Stimulated activated naive CD8-positive, alpha-beta T cell treated with anti-CD3 and anti-CD28 coated beads, Interleukin-15, amount 100 ng/mL, for 72 hours (primary cell): ENCODE measurements around the gene GAS2L2.
A peak's percentile ranks its signal among the peaks of the same experiment; 100 is the strongest.

ENCODE experiments used
- ATAC-seq: fragments of 150-1000 bp; cut with Tn5 transposase; 2 replicates; pipeline ENCODE4 v1.10.0; 2021; ENCODE audit warnings: mild to moderate bottlenecking, moderate library complexity
- DNase-seq, 2 donors: peaks; one replicate each; pipeline ENCODE4 v3.0.0; 2021 to 2022
- H3K27ac Mint-ChIP-seq, 2 donors: one replicate each; pipeline ENCODE4 v1.8.0; 2022; ENCODE audit warnings: mild to moderate bottlenecking in 2 of 2, mixed read lengths in 2 of 2, moderate library complexity in 2 of 2
- H3K27me3 Mint-ChIP-seq: one replicate; pipeline ENCODE4 v1.8.0; 2022; ENCODE audit warnings: mixed read lengths
- H3K4me1 Mint-ChIP-seq: one replicate; pipeline ENCODE4 v1.8.0; 2022; ENCODE audit warnings: mild to moderate bottlenecking, mixed read lengths
- H3K4me3 Mint-ChIP-seq, 2 donors: one replicate each; pipeline ENCODE4 v1.8.0; 2022; ENCODE audit warnings: mild to moderate bottlenecking in 2 of 2, mixed read lengths in 2 of 2, moderate library complexity in 1 of 2
- H3K9me3 Mint-ChIP-seq, 2 donors: one replicate each; pipeline ENCODE4 v1.8.0; 2022; ENCODE audit warnings: mixed read lengths in 2 of 2

GAS2L2 gene

GRCh38 chr17:35752945-35753764 is at the start of gene GAS2L2:
GAS2L2 (minus strand) TSS chr17:35753239; CDS start chr17:35752850, 389 bp downstream.
- Mint-ChIP-seq H3K27ac (peak within 1 kb of the TSS in 1 of 2 donors; percentile 39), H3K27me3 (peaks cover 53% of the 10 kb centered on the region), H3K9me3 (no peaks in the 10 kb centered on the region), H3K4me3 (no peak within 1 kb of the TSS), H3K4me1 (peaks cover 32% of the 10 kb centered on the region)
- DNase-seq (no peak), ATAC-seq (no peak)

- peak overlapping the region; percentile 21 to 45 for H3K4me3 Mint-ChIP-seq
- peak; percentile 21 for ATAC-seq
- H3K27ac Mint-ChIP-seq: peak overlapping the region; percentile 89
- peaks cover 20% of the 10 kb centered on the region for H3K27me3 Mint-ChIP-seq
- DNase-seq: peak; percentile 21 to 29
- H3K4me1 Mint-ChIP-seq: peaks cover 41% of the 10 kb centered on the region
- no peaks in the 10 kb centered on the region for H3K9me3 Mint-ChIP-seq
These were observed 48.7 kb upstream of the GAS2L2 start for GRCh38 chr17:35801583-35802224.

DNA sequence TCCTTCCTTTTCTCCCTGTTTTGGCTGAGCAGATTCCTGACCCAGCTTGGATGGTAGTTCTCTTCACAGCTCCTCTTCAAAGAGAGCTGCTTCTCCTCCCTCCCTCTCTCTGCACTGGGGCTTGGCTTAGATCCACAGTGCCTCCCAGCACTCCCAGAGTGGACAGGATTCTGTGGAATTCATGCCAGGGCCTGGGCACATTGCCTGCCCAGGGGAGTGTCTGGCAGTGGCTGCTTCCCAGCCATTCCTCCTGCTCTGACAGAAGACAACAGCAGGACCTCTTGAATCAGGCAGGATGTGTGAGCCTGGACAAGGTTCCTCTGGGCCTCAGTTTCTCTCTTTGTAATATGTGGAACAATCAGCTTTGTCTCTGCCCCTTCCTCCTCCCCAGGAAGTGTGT is 46.9 kb upstream of the GAS2L2 start:
- H3K4me3 Mint-ChIP-seq: no peak overlapping the region
- no peak for DNase-seq

DNA sequence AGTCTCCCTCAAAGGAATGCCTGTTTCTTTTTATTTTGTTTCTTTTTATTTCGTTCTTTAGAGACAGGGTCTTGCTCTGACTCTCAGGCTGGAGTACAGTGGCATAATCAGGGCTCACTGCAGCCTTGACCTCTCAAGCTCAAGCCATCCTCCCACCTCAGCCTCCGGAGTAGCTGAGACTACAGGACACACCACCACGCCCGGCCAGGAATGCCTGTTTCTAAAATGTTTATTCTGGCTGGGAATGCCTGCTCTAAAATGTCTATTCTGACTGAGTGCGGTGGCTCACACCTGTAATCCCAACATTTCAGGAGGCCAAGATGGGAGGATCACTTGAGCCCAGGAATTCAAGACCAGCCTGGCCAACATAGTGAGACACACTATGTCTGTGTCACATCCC is 44.9 kb upstream of the GAS2L2 start:
- DNase-seq: no peak
- H3K27me3 Mint-ChIP-seq: peaks cover 54% of the 10 kb centered on the region
- H3K4me1 Mint-ChIP-seq: peaks cover 47% of the 10 kb centered on the region
- no peaks in the 10 kb centered on the region for H3K9me3 Mint-ChIP-seq
- H3K4me3 Mint-ChIP-seq: no peak overlapping the region
- no peak for ATAC-seq
- no peak overlapping the region for H3K27ac Mint-ChIP-seq

More for the DNA sequence above, 46.9 kb upstream of the GAS2L2 start:
- ATAC-seq: no peak
- H3K27me3 Mint-ChIP-seq: peaks cover 37% of the 10 kb centered on the region
- peaks cover 47% of the 10 kb centered on the region for H3K4me1 Mint-ChIP-seq
- no peaks in the 10 kb centered on the region for H3K9me3 Mint-ChIP-seq
- H3K27ac Mint-ChIP-seq: no peak overlapping the region

DNA sequence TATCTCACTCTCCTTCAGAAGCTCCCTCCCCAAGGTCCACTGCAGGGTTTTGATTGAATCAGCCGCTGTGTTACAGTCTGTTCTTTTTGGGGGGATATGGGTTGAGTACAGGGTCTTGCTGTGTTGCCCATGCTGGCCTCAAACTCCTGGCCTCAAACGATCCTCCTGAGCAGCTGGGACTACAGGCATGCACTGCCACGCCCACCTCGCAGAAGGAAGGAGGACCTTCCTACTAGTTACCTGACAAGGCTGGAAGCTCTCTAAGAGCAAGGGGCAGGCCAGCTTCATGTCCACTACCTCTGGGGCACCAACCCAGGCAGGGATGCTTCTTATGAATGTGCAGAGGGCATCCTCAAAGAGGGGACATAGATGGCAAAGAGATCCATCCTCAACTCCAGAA is 44.3 kb upstream of the GAS2L2 start:
- peaks cover 42% of the 10 kb centered on the region for H3K4me1 Mint-ChIP-seq
- no peak for DNase-seq
- H3K27ac Mint-ChIP-seq: no peak overlapping the region
- no peak for ATAC-seq
- H3K9me3 Mint-ChIP-seq: no peaks in the 10 kb centered on the region
- H3K27me3 Mint-ChIP-seq: peaks cover 56% of the 10 kb centered on the region
- H3K4me3 Mint-ChIP-seq: no peak overlapping the region

DNA sequence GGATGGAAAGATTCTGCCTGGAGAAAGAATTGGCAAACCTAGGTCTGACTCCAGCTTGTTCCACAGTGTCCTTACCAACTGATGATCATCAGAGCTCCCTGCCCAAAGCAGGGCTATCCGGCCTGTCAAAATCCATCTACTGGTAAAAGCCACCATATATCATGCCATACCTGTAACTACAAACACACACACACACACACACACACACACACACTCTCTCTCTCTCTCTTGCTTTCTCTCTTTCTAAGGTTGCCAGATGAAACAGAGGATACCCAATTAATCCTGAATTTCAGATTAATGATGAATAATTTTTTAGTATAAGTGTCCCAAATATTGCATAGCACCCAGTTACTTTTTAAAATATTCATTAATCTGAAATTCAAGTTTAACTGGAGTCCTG is 43.9 kb upstream of the GAS2L2 start:
- no peak overlapping the region for H3K4me3 Mint-ChIP-seq
- no peak for DNase-seq
- peaks cover 60% of the 10 kb centered on the region for H3K27me3 Mint-ChIP-seq
- no peak for ATAC-seq
- no peak overlapping the region for H3K27ac Mint-ChIP-seq
- H3K9me3 Mint-ChIP-seq: no peaks in the 10 kb centered on the region
- H3K4me1 Mint-ChIP-seq: peaks cover 37% of the 10 kb centered on the region

GRCh38 chr17:35795871-35796265 is 42.8 kb upstream of the GAS2L2 start:
- Mint-ChIP-seq H3K9me3 (no peaks in the 10 kb centered on the region), H3K4me1 (peaks cover 27% of the 10 kb centered on the region), H3K27me3 (peaks cover 62% of the 10 kb centered on the region), H3K27ac (peak overlapping the region in 1 of 2 donors; percentile 53), H3K4me3 (peak overlapping the region; percentile 84 to 95)
- no peak for ATAC-seq
- DNase-seq: no peak

DNA sequence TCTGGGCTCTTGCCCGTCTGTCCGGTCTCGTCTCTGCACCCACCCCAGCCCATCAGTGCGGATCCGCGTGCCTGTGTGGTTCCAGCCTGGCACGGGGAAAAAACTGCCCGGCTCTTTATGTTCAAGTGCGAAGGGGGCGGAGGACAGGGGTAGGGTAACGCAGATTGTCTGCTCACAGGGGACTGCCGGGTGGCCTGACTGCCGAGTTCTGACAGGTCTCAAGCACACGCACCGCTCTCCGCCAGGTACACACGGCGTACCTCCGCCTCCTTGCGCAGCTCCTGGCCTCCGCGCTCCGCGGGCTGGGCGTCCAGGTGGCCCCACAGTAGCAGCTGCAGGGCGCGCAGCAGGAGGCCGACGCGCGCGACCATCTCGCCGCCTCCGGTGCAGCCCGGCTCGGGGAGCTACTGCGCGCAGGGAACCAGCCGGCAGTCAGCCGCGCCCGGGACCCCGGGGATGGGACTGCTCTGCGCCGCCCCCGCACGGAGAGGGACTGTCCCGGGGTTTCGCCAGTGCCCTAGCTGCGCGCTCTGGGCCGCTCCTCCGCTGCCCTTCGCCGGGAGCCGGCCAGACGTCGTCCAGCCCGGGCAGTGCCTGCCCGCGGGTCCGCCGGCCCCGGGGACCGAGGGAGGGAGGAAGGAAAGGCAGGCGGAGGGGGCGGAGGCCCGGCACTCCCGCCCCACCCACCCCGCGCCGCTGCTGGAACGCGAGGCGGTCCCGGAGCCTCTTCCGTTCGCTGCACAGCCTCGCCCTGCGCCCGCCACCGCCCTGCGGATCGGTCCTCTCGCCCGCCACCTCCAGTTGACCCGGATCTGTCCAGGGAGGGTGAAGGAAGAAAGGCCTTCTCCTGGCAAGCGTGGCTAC is 42.2 kb upstream of the GAS2L2 start, which contains the start of gene MMP28:
TSS of gene MMP28 (minus strand) at position 635 of the 864 bp plus-strand sequence. CDS start at position 371, 264 bp downstream.
- peak; percentile 47 to 64 for DNase-seq
- H3K4me3 Mint-ChIP-seq: peak within 1 kb of the TSS; percentile 84 to 95
- peak; percentile 83 for ATAC-seq
- peaks cover 26% of the 10 kb centered on the region for H3K4me1 Mint-ChIP-seq
- H3K27me3 Mint-ChIP-seq: peaks cover 62% of the 10 kb centered on the region
- no peaks in the 10 kb centered on the region for H3K9me3 Mint-ChIP-seq
- peak within 1 kb of the TSS in 1 of 2 donors; percentile 53 for H3K27ac Mint-ChIP-seq

GRCh38 chr17:35793257-35793656 is 40.2 kb upstream of the GAS2L2 start:
- H3K27ac Mint-ChIP-seq: no peak overlapping the region
- no peak overlapping the region for H3K4me3 Mint-ChIP-seq
- ATAC-seq (no peak), DNase-seq (no peak)
- H3K9me3 Mint-ChIP-seq: no peaks in the 10 kb centered on the region
- H3K27me3 Mint-ChIP-seq: peaks cover 58% of the 10 kb centered on the region
- peaks cover 37% of the 10 kb centered on the region for H3K4me1 Mint-ChIP-seq

GRCh38 chr17:35791681-35792350 is 38.8 kb upstream of the GAS2L2 start:
- H3K9me3 Mint-ChIP-seq: no peaks in the 10 kb centered on the region
- ATAC-seq (no peak), DNase-seq (no peak)
- H3K4me3 Mint-ChIP-seq: no peak overlapping the region
- peaks cover 50% of the 10 kb centered on the region for H3K4me1 Mint-ChIP-seq
- no peak overlapping the region for H3K27ac Mint-ChIP-seq
- H3K27me3 Mint-ChIP-seq: peaks cover 44% of the 10 kb centered on the region

DNA sequence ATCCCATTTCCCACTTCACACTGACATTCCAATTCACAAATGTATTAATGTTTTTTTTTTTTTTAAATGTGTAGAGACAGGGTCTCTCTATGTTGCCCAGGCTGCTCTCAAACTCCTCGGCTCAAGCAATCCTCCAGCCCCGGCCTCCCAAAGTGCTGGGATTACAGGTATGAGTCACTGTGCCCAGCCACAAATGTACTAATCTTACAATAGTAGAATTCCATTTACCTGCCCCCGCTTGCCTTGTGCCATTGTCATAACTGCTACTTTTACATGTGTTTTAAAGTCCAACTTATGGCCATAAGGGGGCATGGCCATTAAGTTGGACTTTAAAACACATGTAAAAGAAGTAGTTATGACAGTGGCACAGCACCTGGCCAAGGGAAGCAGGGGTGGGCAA is 37.8 kb upstream of the GAS2L2 start:
- DNase-seq (no peak), ATAC-seq (no peak)
- H3K4me1 Mint-ChIP-seq: peaks cover 44% of the 10 kb centered on the region
- no peak overlapping the region for H3K27ac Mint-ChIP-seq
- no peaks in the 10 kb centered on the region for H3K9me3 Mint-ChIP-seq
- no peak overlapping the region for H3K4me3 Mint-ChIP-seq
- H3K27me3 Mint-ChIP-seq: peaks cover 35% of the 10 kb centered on the region

- H3K4me3 Mint-ChIP-seq: no peak overlapping the region
- no peak overlapping the region for H3K27ac Mint-ChIP-seq
- H3K27me3 Mint-ChIP-seq: peaks cover 17% of the 10 kb centered on the region
- DNase-seq (no peak), ATAC-seq (no peak)
- H3K9me3 Mint-ChIP-seq: no peaks in the 10 kb centered on the region
- peaks cover 30% of the 10 kb centered on the region for H3K4me1 Mint-ChIP-seq
These were observed 35.7 kb upstream of the GAS2L2 start for GRCh38 chr17:35788477-35789368.

- DNase-seq: no peak
- no peak overlapping the region for H3K4me3 Mint-ChIP-seq
- ATAC-seq: no peak
- no peak overlapping the region for H3K27ac Mint-ChIP-seq
- H3K4me1 Mint-ChIP-seq: peaks cover 24% of the 10 kb centered on the region
- H3K27me3 Mint-ChIP-seq: peaks cover 3% of the 10 kb centered on the region
- H3K9me3 Mint-ChIP-seq: no peaks in the 10 kb centered on the region
These were observed 33.9 kb upstream of the GAS2L2 start for GRCh38 chr17:35786941-35787432.

- DNase-seq: no peak
- no peak overlapping the region for H3K27ac Mint-ChIP-seq
- no peaks in the 10 kb centered on the region for H3K27me3 Mint-ChIP-seq
- peaks cover 24% of the 10 kb centered on the region for H3K4me1 Mint-ChIP-seq
- no peak overlapping the region for H3K4me3 Mint-ChIP-seq
- no peaks in the 10 kb centered on the region for H3K9me3 Mint-ChIP-seq
- no peak for ATAC-seq
These were observed 31.9 kb upstream of the GAS2L2 start for GRCh38 chr17:35784895-35785294.
